OCI-LY3 (cell line): ENCODE data around the gene ITGB8.
A peak's percentile ranks its signal among the peaks of the same experiment; 100 is the strongest.

Source experiments
- H2AFZ ChIP-seq: fragments of 200-600, 300-600 bp; shearing (Covaris generic); 2 replicates; pipeline ENCODE4 v1.6.0; 2014; ENCODE audit warnings: antibody characterized with exemption, low read depth, low read length
- H3K27ac ChIP-seq: fragments of 200-600, 300-600 bp; sonication (generic); 2 replicates; pipeline ENCODE4 v1.5.1; 2014; ENCODE audit warnings: mild to moderate bottlenecking, low read length, moderate library complexity, mixed read lengths
- H3K27me3 ChIP-seq: fragments of 200-600, 300-600 bp; sonication (generic); 2 replicates; pipeline ENCODE4 v1.6.1; 2014; ENCODE audit warnings: low read depth, low read length, mixed read lengths
- H3K36me3 ChIP-seq: fragments of 200-600, 300-600 bp; sonication (generic); replicated peaks from 2 replicates; pipeline ENCODE3; 2014; ENCODE audit warnings: low read depth, low read length, mixed read lengths
- H3K4me1 ChIP-seq: fragments of 300-600, 200-600 bp; sonication (generic); 2 replicates; pipeline ENCODE4 v1.6.1; 2014; ENCODE audit warnings: low read length, mixed read lengths
- H3K4me2 ChIP-seq: fragments of 200-600, 300-600 bp; sonication (generic); 2 replicates; pipeline ENCODE4 v1.6.1; 2014; ENCODE audit warnings: low read length, mixed read lengths
- H3K4me3 ChIP-seq: fragments of 300-600, 200-600 bp; sonication (generic); 2 replicates; pipeline ENCODE4 v1.5.1; 2014; ENCODE audit warnings: antibody characterized with exemption, mild to moderate bottlenecking, low read length, moderate library complexity
- H3K79me2 ChIP-seq: fragments of 300-600, 200-600 bp; shearing (Covaris generic); 2 replicates; pipeline ENCODE4 v1.6.1; 2014; ENCODE audit warnings: mild to moderate bottlenecking, low read length, mixed read lengths
- H3K9ac ChIP-seq: fragments of 300-600, 200-600 bp; shearing (Covaris generic); 2 replicates; pipeline ENCODE4 v1.6.0; 2014; ENCODE audit warnings: mild to moderate bottlenecking, low read length, moderate library complexity
- H3K9me3 ChIP-seq: fragments of 200-600, 300-600 bp; shearing (Covaris generic); 2 replicates; pipeline ENCODE4 v1.6.1; 2014; ENCODE audit warnings: low read length, mixed read lengths; ENCODE audit not compliant: insufficient read depth
- H4K20me1 ChIP-seq: fragments of 200-600, 300-600 bp; sonication (generic); 2 replicates; pipeline ENCODE4 v1.6.1; 2016; ENCODE audit warnings: low read length, mixed read lengths; ENCODE audit not compliant: insufficient read depth
- CTCF ChIP-seq: fragments of 200-600, 300-600 bp; sonication (generic); IDR thresholded peaks from 2 replicates; pipeline ENCODE4 v1.5.1; 2014; ENCODE audit warnings: antibody characterized with exemption, low read length, low read depth
- EZH2phosphoT487 ChIP-seq: fragments of 200-600 bp; shearing (Covaris generic); IDR thresholded peaks from 2 replicates; pipeline ENCODE4 v1.6.1; 2018; ENCODE audit warnings: antibody characterized with exemption, mixed run types, low read depth

The ITGB8 gene

GRCh38 chr7:20328027-20328426 lies 2.7 kb upstream of the ITGB8 start:
- TF ChIP-seq EZH2phosphoT487 (no peak), CTCF (no peak)
- Histone ChIP-seq H3K27ac (peak overlapping the region; percentile 94; the same call in 1 of the 2 replicates), H4K20me1 (no peaks in the 10 kb centered on the region), H3K9me3 (no peaks in the 10 kb centered on the region), H3K4me2 (peak overlapping the region; percentile 97), H3K9ac (peak overlapping the region; percentile 85; the same call in 1 of the 2 replicates), H3K36me3 (no peaks in the 10 kb centered on the region), H3K4me1 (peaks cover 25% of the 10 kb centered on the region), H3K79me2 (peaks cover 25% of the 10 kb centered on the region), H3K27me3 (no peaks in the 10 kb centered on the region), H3K4me3 (peak overlapping the region; percentile 92), H2AFZ (no peak overlapping the region)

DNA sequence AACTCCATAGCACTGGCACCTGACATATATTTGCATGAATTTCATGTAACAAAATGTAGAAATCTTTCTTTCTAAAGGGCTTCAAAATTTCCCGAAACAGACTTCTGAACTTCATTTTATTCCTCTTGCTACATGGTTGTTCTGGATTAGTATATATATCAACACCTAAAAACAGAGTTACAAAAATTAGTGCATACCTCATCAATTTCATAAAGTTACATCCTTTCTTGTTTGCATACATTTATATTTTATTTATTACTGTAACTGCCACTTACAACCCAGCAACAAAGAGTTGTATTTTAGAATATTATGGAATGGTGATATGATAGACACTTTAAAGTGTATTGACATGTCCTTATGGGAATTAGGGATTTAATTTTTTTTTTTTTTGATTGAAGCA lies 2.0 kb upstream of the ITGB8 start:
- peaks cover 32% of the 10 kb centered on the region for H3K79me2 ChIP-seq
- peak overlapping the region; percentile 97 for H3K4me2 ChIP-seq
- peak overlapping the region; percentile 94 for H3K27ac ChIP-seq
- peaks cover 30% of the 10 kb centered on the region for H3K4me1 ChIP-seq
- H3K4me3 ChIP-seq = peak overlapping the region; percentile 92
- H2AFZ ChIP-seq = no peak overlapping the region
- H4K20me1 ChIP-seq = no peaks in the 10 kb centered on the region
- H3K36me3 ChIP-seq = no peaks in the 10 kb centered on the region
- H3K9ac ChIP-seq = peak overlapping the region; percentile 85
- no peaks in the 10 kb centered on the region for H3K27me3 ChIP-seq
- no peaks in the 10 kb centered on the region for H3K9me3 ChIP-seq
- no peak for TF ChIP-seq EZH2phosphoT487
- no peak for TF ChIP-seq CTCF

DNA sequence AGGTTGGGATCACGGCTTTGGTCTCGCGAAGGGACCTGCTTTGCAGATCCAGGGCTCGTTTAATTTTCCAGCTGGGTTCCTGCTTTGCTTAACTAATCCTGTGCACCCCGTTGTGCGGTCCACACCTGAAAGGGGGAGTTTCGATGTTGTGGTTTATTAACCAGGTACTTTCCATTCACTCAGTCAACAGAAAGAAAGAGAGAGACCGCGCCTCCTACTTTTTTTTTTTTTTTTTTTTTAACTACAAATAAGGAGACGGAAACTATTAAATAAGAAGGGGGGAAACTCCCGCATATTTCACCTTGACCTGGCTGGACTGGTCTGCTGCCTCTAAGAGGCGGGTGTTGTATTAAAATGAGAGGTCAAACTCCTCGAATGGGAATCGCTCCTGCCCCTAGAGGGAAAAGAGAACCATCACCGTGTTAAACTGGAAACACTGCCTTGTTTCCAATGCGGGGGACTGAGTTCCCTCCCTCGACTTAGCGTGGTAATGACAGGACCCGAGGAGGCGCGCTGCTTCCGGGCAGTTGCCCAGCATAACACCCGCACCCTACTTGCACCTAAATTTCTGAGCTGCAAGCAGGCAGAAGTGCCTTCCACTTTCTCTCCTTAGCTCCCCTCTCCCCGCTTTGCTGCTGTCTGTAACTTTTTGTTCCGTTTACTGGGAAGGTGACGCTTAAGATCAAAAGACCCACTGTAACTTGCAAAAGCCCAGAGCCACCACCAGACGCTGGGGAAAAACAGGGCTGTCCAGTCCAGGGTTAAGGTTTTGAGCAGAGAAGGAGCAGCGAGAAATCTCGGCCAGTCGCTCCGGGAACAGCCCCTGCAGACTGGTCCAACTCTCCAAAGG lies 1.1 kb upstream of the ITGB8 start:
- Histone ChIP-seq H4K20me1 (no peaks in the 10 kb centered on the region), H3K27me3 (no peaks in the 10 kb centered on the region), H3K4me3 (peak overlapping the region; percentile 92), H3K27ac (peak overlapping the region; percentile 94), H3K4me1 (peaks cover 35% of the 10 kb centered on the region), H3K4me2 (peak overlapping the region; percentile 97), H3K9ac (peak overlapping the region; percentile 85), H2AFZ (0 out of 2 replicates have a peak overlapping the region, but pooled peaks have one; percentile 61), H3K36me3 (no peaks in the 10 kb centered on the region), H3K79me2 (peaks cover 41% of the 10 kb centered on the region), H3K9me3 (no peaks in the 10 kb centered on the region)
- TF ChIP-seq EZH2phosphoT487 (no peak), CTCF (0 out of 2 replicates have a peak, but pooled peaks have one; percentile 5)
